NCI-H748 (cell line): Measurements from ENCODE around the gene SMAD2.
"Not testable (repeated sequence)": the region's sequence is repeated elsewhere in the genome, so short reads cannot be mapped to it uniquely, and the experiment has no call there.

Experiments used
- DNase-seq: peaks from one replicate; lab custom pipeline; 2025; ENCODE audit not compliant: unreplicated experiment; lab: John Stamatoyannopoulos, UW

The SMAD2 gene

DNA sequence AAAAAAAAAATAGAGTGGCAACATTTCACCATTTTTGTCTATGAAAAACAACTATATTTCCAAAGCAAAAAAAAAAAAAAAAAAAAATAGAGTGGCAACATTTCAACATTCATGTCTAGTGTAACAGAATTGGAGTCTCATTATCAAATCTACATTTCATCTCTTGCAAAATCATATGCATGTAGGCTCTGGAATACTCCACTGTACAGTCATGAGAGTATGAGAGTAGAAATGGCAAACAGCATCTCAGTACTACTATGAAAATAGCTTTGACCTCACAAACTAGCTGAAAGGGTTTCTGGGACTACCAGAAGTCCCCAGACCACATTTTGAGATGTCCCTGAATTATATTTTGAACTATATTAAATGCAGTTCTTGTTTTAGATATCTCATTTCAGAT lies 82.8 kb downstream of the SMAD2 start:
- no peak for DNase-seq

GRCh38 chr18:47846431-47846830 lies 84.0 kb downstream of the SMAD2 start:
- DNase-seq: no peak

DNA sequence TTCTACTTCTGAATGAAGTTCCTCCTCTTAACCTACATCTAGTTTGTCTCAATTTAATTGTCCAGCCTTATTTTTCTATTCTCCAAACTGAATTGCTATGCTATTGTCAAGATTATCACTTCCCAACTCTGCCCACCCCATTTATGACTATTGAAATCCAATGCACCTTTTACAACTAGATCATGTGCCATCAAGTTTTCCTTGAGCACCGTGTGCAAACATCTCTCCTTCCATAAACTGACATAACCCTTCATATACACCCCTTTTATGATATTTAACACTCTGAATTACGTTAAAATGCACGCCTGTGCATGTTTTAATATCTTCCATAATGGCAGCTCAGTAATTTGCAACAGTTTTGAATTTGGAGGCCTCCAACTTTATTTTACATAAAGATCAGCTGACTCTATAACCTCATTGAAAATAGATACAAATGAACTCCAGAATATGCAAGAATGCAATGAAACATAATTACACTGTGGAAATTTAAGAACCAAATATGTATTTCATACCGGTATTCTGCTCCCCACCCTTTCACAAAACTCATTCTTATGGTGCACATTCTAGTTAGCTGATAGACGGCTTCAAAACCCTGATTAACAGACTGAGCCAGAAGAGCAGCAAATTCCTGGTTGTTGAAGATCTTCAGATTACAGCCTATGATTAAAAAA lies 85.5 kb downstream of the SMAD2 start:
- no peak for DNase-seq

- DNase-seq: no peak
Observed at GRCh38 chr18:47842836-47843235, 87.6 kb downstream of the SMAD2 start.

DNA sequence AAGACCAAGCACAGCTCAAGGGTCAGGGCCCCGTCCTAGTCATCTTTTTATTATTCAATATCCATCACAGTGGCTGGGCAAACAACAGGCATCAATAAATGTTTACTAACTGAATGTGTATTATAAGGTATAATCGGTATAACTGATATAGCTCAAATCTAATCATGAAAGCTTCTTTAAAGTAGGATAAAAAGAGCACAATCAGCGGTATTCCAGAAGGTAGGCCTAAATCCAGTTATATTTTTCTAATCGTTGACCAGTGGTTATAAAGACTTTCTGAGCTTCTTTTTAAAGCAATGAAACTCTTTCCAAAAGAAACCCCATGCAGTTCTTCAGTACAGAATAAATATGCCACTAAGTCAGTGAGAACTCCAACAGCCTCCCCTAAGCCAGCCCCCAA lies 92.1 kb downstream of the SMAD2 start:
- DNase-seq: no peak

DNA sequence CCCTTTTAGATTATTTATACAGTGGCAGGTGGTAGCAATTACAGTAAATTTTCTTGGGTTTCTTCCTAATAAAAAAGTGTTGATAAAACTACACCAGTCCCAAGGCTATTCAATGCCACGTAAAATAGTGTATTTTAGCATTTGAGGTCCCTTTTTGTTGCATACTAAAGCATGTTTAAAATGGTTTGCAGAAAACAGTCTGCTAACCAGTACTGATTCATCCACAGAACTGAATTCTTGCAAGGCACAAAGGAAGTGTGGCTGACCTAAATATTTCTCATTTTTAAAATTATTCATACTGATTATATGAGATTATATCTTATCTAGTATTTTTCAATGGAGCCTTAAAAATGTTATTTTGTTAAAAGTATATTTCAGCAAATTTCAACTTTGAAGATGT lies 98.1 kb downstream of the SMAD2 start:
- DNase-seq: no peak

GRCh38 chr18:47831351-47831750 lies 99.1 kb downstream of the SMAD2 start:
- no peak for DNase-seq

DNA sequence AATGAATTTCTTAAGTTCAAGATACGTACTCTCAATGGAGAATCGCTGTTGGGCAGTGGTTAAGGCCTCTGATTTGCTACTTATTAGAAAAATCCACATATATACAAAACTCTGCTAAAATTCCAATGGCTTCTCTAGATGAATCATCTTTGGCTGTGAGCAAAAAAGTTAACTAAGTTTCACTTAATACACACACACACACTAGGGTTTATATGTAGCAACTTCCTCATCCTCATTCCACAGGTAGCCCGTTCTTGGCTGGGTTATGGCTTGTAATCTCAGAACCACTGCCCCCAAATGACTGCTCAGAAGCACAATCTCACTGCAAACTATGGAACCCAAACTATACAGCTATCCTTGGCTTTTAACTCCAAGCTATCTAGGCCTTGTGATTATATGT lies 99.7 kb downstream of the SMAD2 start:
- no peak for DNase-seq

GRCh38 chr18:47829831-47830230 lies 100.6 kb downstream of the SMAD2 start:
- DNase-seq: no peak

GRCh38 chr18:47828031-47828430 lies 102.4 kb downstream of the SMAD2 start:
- not testable (repeated sequence) for DNase-seq

DNA sequence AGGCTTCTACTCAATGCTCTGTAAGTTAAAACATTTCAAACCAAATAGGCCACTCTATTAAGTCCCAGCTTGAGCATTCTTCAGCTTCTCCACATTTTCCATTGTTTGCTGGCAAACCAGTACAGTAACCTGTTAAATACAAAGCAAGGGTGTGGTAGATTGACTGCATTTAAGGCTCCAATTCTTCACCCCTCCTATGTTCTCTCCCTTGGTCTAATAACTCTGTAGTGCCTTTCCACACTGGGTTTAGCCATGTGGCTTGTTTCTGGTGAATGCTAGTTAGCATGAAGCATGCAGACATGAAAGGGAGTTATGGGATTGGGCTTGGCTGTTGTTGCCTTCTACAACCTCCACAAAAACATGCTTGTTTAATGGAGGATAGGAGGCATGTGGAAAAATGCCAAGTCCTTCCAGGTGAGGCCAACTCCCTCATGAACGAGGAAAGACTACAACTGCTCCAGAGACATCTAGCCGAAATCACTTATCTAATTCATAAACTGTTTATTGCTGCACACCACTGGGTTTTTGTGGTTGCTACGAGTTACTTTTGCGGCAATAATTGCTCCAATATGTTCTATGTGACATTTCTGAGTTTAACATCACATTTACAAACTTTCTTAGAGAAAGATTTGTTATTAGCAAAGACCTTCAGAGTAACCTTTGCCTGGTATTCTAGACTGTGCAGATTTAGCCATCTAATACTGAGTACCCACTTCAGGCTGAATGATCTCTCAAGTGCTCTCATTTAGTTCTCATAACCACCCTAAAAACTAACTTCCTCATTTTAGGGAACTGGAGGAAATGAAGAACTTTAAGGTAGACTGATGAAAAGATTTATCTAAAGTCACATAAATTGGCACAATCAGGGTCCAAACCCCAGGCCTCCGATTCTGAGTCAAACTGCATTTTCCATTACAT lies 104.0 kb downstream of the SMAD2 start:
- no peak for DNase-seq

DNA sequence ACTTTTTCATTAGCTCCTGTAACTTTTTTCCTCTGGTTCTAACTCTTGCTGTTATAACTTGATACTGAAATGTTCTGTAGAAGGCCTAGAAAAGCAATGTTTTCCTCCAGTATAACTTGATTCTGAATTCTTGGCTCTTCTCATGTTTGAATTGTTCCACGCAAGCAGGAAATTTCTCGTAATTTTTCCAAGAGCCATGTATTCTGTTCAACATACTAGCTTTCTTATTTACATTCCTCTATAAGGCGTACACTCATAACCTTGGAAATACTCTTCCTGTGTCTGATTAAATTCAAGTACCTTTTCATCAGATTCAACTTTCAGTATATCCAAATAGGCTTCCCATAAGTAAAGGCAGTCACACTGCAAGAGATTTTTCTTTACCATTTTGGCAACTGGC lies 109.1 kb downstream of the SMAD2 start:
- no peak for DNase-seq

- no peak for DNase-seq
Observed at GRCh38 chr18:47817795-47818077, 112.7 kb downstream of the SMAD2 start.

DNA sequence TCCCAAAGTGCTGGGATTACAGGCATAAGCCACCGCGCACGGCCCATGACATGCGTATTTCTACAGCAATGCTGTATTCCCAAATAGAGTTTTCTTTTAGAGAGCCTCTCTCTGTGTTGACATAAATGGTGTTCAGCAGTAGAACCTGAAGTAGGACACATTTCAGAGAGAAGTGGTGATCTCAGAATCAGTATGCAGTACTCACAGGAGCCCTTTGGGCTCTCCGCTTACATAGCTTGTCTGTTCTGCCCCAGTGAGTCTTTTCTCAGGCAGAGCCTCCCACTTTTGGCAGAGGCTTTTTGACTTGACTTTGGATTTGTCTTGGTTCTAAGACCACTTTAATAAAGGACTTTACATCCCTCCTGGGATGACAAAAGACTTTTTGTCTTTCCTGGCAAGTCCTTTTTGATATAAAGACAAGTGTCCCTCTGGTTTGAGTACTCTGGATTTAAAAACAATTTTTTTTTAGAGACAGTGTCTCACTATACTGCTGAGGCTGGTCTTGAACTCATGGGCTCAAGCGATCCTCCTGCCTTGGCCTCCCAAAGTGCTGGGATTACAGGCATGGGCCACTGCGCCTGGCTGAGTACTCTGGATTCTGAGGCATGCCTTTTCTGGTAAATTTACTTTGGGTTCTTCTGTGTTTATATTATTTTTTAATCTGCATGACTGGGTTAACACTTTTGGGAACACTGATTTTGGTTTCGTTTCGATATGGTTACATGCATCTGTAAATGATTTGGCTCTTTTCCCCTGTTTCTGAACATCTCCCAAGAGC lies 113.3 kb downstream of the SMAD2 start:
- no peak for DNase-seq

DNA sequence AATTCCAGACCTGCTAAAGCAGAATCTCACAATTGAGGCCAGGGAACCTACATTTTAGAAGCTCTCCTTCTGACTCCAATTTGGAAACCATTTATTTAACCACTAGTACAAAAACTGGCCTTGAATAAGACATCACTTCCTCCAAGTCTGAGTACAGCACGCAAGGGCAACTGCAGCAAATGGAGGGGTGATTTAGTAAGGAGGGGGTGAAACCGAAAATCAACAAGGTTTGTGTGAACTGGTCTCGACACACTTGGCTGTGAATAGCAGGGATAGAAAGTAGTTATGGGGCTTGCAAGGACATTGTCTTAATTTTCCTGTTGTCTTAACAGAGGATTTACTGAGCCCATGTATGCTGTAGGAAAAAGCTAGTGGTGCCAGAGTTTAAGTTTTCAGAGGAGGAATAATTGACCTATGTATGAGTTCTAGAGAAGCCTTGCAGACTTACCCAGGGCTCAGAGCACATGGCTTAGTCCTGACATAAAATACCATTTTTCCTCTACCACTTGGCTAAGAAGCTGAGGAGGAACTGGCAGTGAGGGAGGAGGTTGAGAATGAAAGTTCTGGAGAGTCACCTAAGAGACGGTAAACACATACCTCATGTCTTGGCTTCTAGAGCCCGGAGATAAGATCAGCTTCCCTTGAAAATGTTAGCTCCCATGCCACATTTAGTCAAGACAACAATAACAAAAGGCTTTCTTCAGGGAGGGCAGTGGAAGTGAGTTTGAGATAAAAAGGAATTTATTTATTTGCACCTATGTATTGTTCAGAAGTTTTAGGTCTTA lies 114.8 kb downstream of the SMAD2 start:
- DNase-seq: no peak

DNA sequence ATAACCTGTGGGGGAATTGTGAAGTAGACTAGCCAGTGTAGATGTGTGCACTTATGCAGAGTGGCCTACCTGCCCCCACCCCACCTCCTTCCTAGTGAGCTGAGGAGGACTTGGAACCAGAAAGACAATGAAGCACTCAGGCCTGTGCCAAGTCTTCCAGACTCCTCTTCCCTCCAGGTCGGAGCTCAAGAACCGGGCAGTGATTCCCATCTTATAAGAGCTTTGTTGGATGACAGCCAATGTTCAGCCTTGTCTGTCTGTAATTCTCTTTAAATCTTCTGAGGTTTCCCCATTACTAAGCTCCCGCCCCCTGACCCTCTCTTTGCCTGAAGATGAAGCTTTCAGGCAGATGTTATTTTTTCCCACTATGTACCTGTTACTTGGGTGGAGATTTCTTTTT lies 121.0 kb downstream of the SMAD2 start:
- DNase-seq: no peak

- DNase-seq: no peak
Observed at GRCh38 chr18:47802802-47803201, 127.7 kb downstream of the SMAD2 start.

DNA sequence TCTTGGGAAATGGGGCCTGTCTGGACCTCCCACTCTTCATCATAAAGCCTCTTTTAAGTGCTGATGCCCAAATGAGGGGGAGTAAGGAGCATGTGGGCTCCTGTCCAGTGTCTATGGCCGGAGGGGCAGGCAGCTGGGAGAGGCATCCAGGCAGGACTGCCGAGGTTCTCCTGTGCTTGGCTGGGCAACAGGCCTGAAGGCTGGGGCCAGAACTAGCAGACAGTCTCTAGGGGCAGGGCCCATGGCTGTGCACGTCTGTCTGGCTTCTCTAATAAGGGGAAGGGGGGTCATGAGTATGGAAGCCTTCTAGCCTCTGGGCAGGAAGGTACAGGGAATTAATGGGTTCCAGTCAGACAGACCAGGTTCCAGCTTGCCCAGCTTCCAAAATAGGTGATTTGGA lies 128.6 kb downstream of the SMAD2 start:
- DNase-seq: no peak

- DNase-seq: no peak
Observed at GRCh38 chr18:47800756-47801155, 129.7 kb downstream of the SMAD2 start.

DNA sequence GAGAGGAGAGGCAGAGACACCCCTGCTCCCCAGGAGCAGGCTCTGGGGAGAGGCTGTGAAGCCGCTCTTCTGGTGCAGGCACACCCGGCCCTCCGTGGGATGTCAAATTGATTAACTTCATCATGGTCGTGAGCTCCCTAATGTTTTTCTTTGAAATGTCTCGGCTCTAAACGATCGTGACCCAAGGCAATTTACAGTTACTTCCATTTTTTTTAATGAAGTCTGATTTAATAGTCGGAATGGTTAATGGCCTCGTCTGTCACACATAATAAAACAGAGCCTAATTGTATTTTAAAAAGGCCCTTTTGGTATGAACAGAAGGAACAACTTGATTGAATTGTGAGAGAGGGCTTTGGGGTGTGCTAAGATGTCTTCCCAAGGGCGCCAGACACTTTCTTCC lies 130.2 kb downstream of the SMAD2 start:
- DNase-seq: no peak

DNA sequence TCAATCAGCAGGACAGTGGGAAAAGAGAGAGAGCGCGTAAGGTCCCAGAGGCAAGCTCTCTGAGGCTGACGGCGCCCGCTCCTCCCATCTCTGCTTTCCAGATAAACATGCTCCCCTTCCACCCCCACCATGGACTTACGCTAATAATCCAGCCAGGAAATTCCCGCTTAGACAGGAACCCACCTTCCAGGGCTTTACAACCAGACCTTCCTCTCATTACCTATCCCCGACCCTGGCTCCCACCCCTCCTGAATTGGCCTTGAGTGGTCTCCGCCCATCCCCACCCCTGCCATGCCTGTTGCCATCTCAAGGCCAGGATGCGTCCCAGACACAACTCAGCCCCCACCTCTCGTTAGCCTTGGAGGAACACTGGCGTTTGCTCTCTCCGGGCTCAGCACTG lies 131.1 kb downstream of the SMAD2 start:
- DNase-seq: no peak
